HG02759 (cell line): Measurements from ENCODE around the gene MIF4GD.
"Not testable (repeated sequence)": the region's sequence is repeated elsewhere in the genome, so short reads cannot be mapped to it uniquely, and the experiment has no call there.

ENCODE experiments used
- ATAC-seq: cut with Tn5 transposase; IDR thresholded peaks from one replicate; pipeline ENCODE4 v1.9.1; 2021; ENCODE audit warnings: mild to moderate bottlenecking, moderate library complexity; ENCODE audit not compliant: unreplicated experiment

Gene MIF4GD

DNA sequence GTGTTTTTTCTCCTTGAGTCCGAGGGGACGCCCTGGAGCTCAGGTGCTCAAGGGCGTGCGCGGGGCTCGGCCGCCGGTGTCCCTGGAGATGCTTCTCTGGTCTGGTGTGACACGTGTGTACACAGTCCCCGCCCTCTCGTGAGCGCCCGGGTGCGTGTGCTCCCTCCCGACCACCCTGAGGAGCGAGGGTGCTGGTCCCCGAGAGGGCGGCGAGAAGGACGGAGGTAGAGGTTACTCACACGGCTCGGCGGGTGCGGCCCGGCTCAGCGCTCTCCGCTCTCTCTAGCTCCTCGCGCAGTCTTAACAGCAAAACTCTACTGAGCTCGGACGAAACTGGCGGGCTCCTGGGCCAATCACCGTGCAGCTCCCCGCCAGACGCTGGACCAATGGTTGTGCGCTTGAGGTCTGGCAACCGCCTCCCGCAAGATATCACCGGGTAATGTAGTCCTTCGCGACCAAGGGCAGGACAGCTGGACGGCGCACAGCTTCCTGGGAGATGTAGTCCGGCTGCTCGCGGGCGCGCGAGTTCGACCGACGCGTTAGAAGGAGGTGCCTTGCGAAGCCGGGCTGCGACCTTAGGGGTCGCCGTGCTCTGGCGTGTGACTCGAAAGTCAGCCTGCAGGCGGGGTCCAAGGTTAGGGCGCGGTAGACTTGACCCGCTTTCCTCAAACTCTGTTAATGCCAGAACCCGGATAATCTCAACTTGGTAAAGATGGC is 18.2 kb upstream of the MIF4GD start, which contains the start of gene SLC25A19:
Gene SLC25A19, minus strand, starts transcription at position 319 of the 717 bp plus-strand sequence. CDS start 2,669 bp downstream, outside the sequence.
- ATAC-seq: peak; percentile 91

DNA sequence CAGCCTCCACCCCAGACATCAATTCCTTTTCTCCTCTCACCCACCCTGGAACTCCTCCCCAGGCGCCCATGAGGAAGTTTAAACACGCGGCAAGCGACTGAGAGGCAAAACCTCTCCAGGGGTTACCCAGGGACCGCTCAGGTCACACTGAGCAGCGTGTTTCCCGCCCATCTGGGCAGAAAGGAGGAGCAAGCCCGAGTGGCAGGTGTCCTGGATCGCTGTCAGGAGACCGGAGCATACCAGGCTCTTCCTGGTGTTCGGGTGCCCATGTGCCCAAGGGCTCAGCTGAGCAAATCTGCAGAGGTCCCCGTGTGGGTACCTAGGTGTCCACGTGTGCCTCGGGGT is 17.7 kb upstream of the MIF4GD start:
- peak; percentile 4 for ATAC-seq

- ATAC-seq: no peak
These were observed 17.3 kb upstream of the MIF4GD start for GRCh38 chr17:75288359-75288758.

GRCh38 chr17:75287221-75287620 is 16.2 kb upstream of the MIF4GD start:
- ATAC-seq: no peak

DNA sequence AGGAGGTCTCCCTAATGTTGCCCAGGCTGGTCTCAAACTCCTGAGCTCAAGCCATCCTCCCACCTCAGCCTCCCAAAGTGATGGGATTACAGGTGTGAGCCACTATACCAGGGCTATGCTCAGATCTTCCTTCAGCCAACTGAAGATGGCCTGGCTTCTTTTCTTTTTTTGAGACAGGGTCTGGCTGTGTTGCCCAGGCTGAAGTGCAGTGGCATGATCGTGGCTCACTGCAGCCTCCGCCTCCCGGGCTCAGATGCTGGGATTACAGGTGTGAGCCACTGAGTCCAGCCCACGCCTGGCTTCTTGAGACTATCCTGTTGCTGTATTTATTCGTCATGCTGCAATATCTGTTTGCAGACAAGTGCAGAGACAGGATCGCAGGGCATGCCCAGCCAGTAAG is 14.1 kb upstream of the MIF4GD start:
- ATAC-seq: no peak

- not testable (repeated sequence) for ATAC-seq
These were observed 9.2 kb upstream of the MIF4GD start for GRCh38 chr17:75280189-75280588.

DNA sequence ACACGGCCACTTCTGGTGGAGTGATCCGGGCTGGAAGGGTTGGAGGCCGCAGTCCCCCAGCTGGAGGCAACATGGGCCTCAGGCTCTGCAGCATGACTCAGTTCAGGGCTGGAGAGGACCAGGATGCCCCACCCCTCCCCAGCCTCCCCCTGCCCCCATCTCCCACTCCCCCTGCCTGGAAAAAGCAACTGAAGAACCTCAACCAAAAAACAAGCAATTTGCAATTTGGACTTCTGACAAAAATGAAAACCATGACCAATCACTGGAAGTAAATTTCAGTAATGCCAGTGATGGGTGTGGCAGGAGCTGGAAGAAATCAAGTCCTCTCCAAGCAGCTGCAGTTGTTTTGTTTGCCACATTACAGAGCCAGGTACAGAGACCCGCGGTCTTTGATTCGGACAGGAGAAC is 6.6 kb upstream of the MIF4GD start:
- no peak for ATAC-seq

GRCh38 chr17:75273977-75274708 is 3.1 kb upstream of the MIF4GD start:
- ATAC-seq: no peak

DNA sequence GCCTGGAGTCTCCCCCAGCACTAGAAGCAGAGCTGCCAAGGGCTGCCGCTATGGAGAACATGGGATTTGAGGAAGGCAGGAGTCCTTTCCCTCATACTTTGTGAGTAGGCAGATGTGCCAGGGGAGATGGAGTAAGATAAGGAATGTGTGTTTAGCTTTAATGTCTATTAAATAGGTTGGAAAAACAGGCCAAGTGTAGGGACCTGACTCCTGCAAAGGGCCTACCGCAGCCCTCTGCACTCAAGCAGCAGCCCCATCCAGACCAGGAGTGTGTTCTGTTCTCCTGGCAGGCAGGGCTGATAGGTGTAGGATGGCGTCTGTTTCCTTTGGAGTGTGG is 1.8 kb upstream of the MIF4GD start:
- ATAC-seq: no peak

DNA sequence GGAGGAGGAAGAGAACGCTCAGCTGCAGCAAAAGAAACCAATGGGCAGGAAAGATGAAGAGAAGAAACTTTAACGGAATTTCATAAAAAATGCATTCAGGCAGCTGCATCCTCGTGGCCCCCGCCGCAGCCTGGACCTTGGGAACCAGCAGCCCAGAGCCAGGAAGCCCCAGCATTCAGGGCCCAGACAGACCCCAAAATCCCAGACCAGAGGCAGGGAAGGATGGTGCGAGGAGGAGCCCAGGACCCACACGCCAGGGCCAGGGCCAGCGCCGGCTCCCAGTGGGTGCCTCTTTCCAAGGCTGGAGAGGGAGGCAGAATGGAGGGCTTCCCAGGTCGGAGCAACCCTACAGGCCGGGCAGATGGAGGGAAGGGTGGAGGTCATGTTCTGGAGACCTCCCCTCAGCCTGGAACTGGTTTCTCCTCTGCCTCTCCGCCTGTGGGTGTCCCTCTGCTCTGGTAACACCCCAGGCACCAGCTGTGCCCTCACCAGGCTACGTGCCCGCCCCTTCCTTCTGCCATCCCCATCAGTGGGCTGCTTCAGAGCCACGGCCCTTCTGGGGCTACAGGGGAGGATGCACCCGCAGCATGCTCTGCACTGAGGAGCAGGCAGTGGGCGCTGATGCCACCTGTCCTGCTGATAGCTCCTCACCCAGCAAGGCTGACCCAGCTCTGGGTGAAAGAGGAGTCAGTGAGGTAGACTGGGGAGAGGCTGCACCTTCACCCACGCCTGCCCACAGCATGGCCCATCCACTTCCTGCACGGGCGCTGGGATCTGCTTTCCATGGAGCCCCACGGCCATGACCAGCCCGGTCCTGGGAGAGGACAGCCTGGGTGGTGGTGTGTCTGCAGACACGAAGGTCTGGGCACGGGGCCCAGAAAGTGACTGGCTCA is 1.2 kb upstream of the MIF4GD start:
- no peak for ATAC-seq

- ATAC-seq: peak; percentile 78
These were observed 363 bp upstream of the MIF4GD start for GRCh38 chr17:75271233-75271954.

GRCh38 chr17:75270218-75270965 is 639 bp downstream of the MIF4GD start:
- ATAC-seq: peak; percentile 51

DNA sequence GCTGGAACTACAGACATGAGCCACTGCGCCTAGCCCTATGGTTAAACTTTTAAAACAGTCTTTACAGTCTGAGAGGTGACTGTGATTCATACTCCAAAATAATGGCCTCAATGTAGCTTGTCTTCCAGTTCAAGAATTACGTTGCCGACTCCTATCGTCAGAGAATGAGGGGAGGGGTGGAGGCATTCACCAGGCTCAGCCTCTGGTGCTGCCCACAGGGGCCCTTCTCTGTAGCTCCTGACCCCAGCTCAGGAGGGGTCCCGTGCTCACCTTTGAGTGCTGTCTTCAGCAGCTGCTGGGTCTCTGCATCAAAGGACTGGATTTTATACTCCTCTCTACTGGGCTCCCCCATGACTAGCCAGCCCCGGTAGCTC is 1.2 kb downstream of the MIF4GD start:
- ATAC-seq: no peak

- ATAC-seq: no peak
These were observed 3.4 kb downstream of the MIF4GD start for GRCh38 chr17:75267411-75268232.

GRCh38 chr17:75267153-75267410 is 3.9 kb downstream of the MIF4GD start:
- ATAC-seq: no peak

GRCh38 chr17:75266316-75267152 is 4.5 kb downstream of the MIF4GD start:
- ATAC-seq: no peak

DNA sequence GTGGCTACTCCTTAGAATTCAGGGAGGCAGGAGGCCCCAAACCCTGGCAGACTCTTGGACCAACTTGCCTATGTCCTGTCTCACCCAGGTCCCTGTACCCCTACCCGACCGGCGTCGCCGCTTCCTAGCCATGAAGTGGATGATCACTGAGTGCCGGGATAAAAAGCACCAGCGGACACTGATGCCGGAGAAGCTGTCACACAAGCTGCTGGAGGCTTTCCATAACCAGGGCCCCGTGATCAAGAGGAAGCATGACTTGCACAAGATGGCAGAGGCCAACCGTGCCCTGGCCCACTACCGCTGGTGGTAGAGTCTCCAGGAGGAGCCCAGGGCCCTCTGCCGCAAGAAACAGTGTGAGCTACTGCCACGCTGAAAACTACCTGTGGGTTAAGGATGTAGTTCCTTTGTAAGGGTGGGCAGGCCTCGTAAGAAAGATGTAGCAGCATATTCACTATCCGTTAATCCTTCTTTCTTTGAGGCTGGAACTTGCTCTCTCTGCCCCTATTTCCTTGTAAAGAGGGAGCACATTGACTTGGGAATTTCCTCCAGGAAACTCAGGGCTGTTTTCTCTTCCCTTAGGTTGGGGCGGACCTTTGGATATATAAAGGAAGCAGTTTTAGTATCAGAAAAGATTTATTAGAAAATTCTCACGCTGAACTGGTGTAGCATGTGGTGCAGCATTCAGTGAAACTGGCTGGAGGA is 5.3 kb downstream of the MIF4GD start:
- ATAC-seq: no peak

DNA sequence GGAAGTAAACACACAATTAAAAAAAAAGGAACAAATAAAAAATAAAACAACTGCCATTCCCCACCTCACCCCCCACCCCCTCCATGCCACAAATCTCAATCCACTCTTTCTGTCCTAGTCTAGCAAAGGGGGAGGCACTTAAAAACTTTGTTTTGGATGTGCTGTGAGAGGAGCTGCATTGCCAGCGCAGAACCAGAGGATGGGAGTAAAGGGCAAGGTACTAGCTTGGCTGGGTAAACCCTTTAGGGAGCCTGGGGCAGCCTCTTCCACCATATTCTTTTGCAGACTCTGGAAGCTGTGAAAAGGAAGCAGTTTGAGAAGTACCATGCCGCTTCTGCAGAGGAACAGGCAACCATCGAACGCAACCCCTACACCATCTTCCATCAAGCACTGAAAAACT is 8.0 kb downstream of the MIF4GD start:
- no peak for ATAC-seq
